Posterior vena cava (tissue), 2 donors: ENCODE measurements around the gene ELAC1. TPM values are rescaled to one million over a fixed set of nuclear protein-coding genes. Genes with fewer than 3 reads are reported as not detected.
"Not testable (repeated sequence)": the region's sequence is repeated elsewhere in the genome, so short reads cannot be mapped to it uniquely, and the experiment has no call there.

Source experiments
- DNase-seq: peaks from one replicate; pipeline ENCODE4 v3.0.0-alpha.2; 2020; ENCODE audit warnings: low spot score
- intact Hi-C, 2 donors: fragments of 100-400 bp; cut with DNase I; formaldehyde crosslinking; loops; one replicate each; pipeline versions ENCODE4 v1.14.1 to v1.14.2; 2022 to 2023
- long read RNA-seq, 2 donors: library from polyadenylated mRNA; unstranded; transcript quantifications; one replicate each; pipeline ENCODE4 v2.0.0, GENCODE V29; 2020 to 2021
- total RNA-seq, 2 donors: library from RNA; stranded (reverse); fragmentation: NEBNext Ultra II Directional; extraction: Animal tissue kit (Norgen Biotek cat#: 25700); gene quantifications; one replicate each; pipeline ENCODE4 v1.2.1, GENCODE V29; 2021
- donor health status: DM: yes; HTN: yes; CAD: no.
- donor health status: DM: yes; HTN: yes; CAD: no.

The ELAC1 gene, protein sequence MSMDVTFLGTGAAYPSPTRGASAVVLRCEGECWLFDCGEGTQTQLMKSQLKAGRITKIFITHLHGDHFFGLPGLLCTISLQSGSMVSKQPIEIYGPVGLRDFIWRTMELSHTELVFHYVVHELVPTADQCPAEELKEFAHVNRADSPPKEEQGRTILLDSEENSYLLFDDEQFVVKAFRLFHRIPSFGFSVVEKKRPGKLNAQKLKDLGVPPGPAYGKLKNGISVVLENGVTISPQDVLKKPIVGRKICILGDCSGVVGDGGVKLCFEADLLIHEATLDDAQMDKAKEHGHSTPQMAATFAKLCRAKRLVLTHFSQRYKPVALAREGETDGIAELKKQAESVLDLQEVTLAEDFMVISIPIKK
- total RNA-seq: 1 to 10 TPM; 6.1 to 9.9 TPM
- long read RNA-seq, donor 1, partial matches to known transcripts: 1 of 4 reads
- long read RNA-seq, donor 1, other reads (novel, unspliced or antisense): 0 of 4 reads
- long read RNA-seq, donor 2, transcript ELAC1-201 (4 exons, 2,235 nt): major isoform, 13 of 21 reads
- long read RNA-seq, donor 2, partial matches to known transcripts: 1 of 21 reads
- long read RNA-seq, donor 2, other reads (novel, unspliced or antisense): 6 of 21 reads

DNA sequence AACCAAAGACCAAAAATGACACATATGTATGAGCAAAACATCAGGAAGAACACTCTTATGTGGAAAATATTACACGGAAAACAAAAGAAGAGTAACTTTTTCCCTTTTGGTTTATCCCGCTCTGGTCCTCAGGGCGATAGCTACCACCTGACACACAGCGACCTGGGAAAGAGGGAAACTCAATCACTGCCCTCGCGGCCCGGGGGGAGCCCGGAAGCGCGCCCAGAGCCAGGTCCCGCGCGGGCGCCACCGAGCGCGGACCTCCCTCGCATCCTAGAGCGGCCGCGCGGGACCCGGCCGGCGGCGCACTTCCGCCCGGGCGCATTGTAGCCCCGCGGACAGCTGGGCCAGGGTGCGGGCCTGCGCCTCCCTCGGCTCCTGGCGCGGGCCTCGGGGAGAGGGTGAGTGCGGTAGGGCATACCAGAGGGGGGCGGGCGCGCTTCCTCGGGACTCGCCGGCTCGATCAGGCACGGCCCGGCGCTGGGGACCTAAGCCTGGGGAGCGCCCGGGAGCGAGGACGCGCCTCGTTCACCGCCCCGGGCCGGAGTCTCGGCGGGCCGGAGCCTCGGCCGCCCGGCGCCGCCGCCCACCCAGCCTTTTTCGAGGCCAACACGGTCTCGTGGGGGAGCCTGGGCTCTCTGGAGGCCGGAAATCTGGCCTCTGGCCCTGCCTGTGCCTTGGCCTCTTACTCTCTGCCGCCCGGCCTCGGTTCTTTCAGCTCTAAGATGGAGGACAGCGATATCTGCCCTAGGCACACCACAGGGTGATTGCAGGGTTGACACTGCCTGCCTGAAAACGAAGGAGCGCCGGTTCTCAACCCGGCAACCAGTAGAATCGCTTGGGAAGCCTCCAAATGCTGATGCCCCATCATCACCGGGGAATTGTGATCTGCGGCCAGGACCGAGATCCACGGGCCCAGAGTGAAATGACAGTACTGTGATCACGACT is at the start of gene ELAC1:
Gene ELAC1, plus strand, starts transcription at position 327 of the 948 bp plus-strand sequence. CDS start 6,365 bp downstream, outside the sequence.
- intact Hi-C loops: no loop called here
- peak; percentile 92 for DNase-seq

DNA sequence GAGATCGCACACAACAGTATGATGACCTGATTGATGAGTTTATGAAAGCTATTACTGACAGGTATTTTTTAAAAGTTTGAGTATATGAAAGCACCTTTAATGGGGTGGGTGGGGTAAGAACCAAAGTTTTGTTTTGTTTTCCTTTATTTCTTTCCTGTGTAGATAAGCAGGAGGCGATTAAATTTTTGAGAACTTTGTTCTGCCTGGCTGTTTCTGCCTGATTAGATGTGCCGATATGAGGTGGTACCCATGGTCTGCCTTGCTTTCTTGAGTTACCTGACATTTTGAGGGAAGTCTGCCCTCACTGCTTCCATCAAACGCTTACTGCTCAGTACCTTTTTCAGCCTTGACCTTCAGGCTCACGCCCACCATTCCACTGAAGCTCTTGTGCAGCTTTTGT is 49.7 kb upstream of the ELAC1 start:
- intact Hi-C loops: no loop called here

DNA sequence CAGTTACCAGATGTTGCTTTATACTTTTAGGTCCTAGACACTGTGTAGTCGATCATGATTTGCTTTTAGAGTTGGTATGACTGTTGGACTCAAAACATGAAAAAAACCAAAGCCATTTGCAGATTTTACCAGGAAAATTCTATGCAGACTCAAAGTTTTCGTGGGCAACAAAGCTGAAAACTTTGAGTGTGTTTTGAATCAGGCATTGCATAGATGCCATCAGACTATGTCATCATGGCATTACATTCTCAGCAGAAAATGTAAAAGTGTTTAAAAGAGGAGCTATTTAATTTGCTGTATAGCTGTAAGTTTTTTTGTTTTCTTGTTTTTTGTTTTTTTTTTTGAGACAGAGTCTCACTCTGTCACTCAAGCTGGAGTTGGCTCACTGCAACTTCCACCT is 43.5 kb upstream of the ELAC1 start:
- intact Hi-C loops: no loop called here
- DNase-seq: no peak

More for the DNA sequence above, 49.7 kb upstream of the ELAC1 start:
- no peak for DNase-seq

DNA sequence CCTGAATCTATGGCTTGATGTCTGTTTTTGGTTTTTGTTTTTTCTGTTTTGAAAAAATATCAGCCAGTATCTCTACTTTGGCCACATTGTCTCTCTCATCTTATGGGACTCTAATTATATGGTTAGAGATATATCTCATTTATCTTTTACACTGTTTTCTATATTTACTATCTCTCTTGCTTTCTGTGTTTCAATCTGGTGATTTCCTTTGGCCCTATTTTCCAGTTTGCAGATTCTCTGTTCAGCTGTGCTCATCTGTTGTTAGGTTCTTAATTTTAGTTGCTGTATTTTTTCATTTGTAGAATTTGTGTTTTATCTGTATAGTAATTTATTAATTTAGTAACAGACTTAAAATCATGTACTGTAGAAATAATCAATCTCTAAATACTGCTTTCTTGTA is 41.3 kb upstream of the ELAC1 start:
- intact Hi-C loops: no loop called here
- no peak for DNase-seq

DNA sequence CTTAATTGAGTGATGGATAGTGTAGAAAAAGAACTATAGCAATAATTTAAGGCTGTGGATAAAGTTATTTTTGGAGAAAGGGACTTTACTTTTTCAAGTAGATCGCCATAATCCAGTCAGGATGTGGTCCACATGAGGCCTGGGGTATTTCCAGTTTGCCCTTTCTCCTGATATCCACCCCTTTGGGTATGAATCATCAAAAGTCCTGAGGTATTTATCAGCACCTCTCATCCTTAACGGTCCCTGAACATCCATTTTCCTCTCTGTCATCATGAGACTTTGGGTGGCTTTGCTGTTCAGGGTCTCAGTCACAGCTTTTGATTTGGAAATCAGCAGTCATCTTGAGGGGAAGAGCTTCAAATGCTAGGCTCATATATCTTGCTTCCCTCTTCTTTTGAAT is 39.3 kb upstream of the ELAC1 start:
- no peak for DNase-seq
- intact Hi-C loops: no loop called here

DNA sequence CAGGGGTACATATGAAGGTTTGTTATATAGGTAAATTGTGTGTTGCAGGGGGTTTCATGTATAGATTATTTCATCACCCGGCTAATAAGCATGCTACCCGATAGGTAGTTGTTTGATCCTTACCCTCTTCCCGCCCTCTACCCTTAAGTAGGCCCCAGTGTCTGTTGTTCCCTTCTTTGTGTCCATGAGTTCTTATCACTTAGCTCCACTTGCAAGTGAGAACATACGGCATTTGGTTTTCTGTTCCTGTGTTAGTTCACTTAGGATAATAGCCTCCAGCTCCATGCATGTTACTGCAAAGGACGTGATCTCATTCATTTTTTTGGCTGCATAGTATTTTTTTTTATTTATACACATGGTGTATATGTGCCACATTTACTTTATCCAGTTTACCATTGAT is 34.2 kb upstream of the ELAC1 start:
- intact Hi-C loops: no loop called here
- no peak for DNase-seq

DNA sequence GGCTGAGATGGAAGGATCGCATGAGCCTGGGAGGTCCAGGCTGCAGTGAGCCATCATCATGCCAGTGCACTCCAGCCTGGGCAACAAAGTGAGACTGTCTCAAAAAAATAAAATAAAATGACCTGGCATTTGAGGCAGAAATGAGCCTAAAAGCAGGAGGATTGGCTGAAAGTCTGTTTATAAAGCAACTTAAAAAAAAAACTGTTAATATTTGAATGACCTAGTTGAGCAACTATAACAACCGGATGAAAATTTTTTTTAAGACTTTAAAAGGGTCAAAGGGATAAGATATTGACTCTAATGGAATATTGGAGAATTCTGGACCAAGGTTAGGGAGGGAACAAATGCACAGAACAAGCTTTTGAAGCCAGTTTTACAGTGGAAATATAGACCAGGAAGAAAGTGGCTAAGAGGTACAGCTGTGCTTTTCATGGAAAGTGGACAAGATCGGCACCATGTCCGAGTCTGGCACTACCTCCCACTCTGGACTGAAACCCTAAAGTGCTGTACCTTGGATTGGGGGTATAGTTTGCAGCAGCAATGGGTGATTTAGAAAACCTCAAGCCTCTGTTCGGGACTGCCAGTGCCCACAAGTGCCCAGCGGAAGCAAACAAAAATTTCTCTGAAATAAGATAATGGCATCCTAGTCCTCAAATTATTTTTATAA is 33.2 kb upstream of the ELAC1 start:
- intact Hi-C loops: no loop called here
- DNase-seq: no peak

DNA sequence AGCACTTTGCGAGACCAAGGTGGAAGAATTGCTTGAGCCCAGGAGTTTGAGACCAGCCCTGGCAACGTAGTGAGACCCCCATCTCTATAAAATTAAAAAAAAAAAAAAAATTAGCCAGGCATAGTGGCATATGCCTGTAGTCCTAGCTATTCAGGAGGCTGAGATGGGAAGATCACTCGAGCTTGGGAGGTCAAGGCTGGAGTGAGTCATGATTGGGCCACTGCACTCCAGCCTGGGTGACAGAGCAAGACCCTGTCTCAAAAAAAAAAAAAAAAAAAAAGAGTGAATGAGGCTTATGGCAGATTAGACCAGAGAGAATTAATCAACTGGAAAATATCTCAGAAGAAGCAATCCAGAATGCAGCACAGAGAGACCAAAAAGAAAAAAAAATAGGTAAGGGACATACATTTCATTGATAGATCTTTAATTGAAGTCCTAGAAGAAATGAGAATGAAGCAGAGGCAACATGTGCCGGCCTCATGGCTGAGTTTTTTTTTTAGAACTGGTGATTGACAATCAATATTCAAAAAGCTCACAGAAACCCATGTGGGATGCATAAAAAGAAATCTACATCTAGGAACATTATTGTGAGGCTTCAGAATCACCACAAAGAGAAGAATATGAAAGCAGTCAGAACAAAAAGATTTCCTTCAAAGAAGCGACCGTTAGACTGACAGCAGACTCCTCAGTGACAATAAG is 32.2 kb upstream of the ELAC1 start:
- DNase-seq: no peak
- intact Hi-C loops: no loop called here

DNA sequence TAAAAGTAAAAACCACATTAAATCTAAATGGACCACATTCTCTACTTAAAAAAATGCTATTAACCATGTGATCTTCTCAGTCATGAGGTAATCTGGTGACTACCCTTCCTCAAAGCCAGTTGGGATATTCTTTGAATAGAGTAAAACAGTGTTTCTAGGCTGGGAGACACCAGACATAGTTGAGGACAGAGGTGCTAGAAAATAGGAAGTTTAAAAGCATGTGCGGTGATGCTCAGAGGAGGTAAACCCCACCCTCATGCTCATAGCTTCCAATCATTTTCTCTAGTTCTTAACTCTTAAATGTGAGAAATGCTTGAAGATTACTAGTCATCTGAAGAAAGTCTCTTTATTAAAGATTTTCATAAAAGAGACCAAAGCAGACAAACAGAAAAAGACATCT is 30.7 kb upstream of the ELAC1 start:
- DNase-seq: no peak
- intact Hi-C loops: no loop called here

DNA sequence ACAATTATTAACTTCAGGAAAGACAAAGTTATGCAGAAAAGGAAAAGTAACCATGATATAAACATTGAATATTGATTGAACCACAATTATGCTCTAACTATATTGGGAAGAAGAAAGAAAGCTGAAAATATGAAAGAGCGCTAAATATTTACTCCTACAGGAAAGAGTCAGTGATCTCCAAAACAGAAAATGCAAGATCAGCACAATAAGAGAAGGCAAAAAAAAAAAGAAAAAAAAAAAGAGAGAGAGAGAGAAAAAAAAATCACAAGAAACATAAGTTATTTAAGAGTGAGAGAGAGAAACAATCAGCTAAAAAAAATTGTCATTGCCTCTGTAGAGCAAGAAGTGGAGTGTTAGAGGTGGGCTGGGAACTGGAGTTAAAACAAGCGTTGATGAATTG is 28.9 kb upstream of the ELAC1 start:
- no peak for DNase-seq
- intact Hi-C loops: no loop called here

DNA sequence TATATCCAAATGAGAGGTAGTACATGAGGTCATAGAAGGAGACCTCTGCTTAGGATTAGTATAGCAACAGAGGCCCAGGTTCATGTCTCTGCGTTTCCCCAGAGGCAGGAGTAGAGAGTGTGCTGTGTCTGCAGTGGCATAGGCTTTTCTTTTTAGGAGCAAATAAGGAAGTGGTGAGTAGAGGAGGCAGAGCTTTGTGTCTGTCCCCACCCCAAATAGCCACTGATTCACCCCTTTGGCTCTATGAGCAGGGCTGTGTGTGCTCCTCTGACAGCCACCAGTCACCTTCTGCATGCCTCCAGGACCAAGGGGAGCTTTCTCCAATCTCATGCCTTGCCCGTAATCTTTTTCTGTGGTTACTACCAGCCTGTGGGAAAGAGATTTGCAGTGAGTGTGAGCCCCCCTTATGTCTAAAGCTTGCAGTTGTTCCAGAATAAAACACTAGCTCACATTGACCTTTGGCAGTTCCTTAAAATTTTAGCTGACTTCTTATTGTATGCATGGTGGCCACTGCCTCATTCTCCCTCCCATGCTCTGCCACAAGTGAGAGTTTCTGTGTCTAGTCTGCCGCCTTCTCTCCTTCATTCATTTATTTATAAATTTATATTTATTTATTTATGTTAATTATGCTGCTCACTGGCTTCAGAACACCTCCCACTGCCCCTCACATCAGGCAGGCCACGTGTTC is 23.5 kb upstream of the ELAC1 start:
- intact Hi-C loops: no loop called here
- DNase-seq: no peak

DNA sequence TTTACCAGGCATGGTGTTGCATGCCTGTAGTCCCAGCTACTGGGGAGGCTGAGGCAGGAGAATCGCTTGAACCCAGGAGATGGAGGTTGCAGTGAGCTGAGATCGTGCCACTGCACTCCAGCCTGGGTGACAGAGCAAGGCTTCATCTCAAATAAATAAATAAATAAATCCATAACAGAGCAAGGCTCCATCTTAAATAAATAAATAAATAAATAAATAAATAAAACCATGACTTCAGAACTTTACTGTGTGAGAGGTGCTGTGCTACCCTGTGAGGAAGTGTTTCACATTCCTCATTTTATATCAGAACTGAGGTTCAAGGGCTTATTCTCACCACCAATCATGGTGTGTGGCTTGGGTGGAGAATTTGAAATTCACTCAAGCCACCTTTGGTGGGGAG is 21.9 kb upstream of the ELAC1 start:
- intact Hi-C loops, DNase-seq: not testable (repeated sequence)

DNA sequence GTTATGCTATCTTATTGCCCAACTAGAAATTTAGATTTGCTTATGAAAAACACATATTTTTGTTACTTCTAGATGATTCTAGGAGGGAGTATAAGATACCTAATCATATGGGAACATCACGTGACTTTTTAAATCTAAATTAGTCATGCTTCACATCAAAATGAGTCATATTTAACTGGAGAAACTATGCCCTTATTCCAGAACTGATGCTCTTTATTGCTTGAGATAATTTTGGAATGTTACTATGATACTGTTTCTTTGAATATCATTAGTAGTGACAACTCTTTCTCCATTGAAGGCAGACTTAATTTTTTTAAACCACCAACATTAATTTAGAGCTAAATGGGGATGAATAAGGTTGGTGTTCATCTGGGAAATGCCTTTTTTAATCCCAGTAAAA is 19.9 kb upstream of the ELAC1 start:
- DNase-seq: no peak
- intact Hi-C loops: no loop called here

DNA sequence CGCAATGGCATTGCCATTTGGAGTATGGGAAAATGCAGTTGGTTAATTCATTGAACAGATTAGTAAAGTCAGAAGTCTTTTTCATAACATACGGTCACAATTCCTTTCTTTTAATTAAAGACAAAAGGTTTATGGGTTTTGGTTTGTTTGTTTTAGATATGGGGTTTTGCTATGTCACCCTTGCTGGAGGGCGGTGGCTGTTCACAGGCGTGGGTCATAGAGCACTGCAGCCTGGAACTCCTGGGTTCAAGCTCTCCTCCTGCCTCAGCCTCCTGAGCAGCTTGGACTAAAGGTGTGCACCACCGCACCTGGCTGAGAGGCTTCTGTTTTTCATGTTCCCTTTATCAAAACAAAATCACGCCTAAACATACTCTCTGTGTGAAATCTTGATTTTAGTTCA is 18.7 kb upstream of the ELAC1 start:
- no peak for DNase-seq
- intact Hi-C loops: no loop called here

DNA sequence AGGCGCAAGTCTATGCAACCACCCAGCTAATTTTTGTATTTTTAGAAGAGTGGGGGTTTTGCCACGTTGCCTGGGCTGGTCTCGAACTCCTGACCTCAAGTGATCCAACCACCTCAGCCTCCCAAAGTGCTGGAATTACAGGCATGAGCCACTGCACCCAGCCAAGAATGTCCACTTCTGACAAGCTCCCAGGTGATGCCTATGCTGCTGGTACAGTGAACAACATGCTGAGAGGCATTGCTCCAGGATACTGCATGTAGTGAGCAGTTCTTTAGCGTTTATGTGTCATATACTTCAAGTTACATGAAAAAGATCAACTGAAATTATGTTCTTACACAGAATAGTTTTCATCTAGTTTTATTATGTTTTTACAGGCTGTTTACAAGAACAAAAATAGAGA is 17.2 kb upstream of the ELAC1 start:
- no peak for DNase-seq
- intact Hi-C loops: no loop called here

DNA sequence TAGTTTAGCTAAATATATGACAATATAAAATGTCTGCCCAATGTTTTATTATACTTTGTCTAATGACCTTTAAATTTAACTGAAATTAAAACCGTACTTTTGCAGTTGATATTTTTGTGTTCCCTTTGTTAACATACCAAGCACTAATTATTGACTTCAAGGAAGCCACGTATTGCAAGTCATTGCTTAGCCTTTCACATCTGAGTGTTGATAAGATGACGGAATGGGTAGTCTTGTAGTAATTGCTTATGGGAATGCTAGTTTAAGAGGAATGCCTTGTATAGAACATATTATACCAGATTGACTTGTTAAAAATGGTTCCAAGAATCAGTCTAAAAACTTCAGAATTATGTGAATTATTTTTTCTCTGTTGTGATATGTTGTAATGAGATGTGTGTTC is 14.0 kb upstream of the ELAC1 start:
- DNase-seq: no peak
- intact Hi-C loops: no loop called here

DNA sequence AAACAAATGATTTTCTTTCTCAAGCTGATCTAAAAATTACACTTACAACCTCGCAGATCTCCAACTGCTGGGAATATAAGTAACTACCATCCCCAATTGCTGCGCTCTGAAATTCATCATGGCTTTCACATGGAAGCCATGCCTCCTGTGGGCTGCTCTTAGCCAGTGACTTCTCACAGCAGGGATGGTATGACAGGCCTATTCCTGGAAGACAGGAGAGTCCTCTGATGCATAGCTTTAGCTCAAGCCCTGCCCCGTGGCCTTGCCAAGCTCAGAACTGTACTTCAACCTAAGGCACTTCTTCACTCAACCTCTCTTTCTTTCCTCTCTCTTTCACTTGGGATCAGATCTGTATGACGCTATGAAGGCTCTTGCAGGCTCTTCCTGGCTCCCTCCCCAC is 12.6 kb upstream of the ELAC1 start:
- DNase-seq: no peak
- intact Hi-C loops: no loop called here

DNA sequence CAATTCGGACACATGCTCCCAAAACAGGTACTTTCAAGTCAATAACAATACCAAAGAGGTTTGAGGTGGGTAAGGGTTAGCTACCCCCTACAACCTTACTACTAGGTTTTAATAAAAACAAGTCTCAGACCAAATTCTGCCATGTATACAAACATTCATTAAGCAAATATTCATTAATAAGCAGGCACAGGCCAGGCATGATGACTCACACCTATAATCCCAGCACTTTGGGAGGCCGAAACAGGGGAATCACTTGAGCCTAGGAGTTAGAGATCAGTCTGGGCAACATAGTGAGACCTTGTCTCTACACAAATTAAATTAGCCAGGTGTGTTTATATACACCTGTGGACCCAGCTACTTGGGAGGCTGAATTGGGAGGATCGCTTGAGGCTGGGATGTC is 11.7 kb upstream of the ELAC1 start:
- intact Hi-C loops: no loop called here
- DNase-seq: no peak
